Superior temporal gyrus (tissue), 1 donor: ENCODE results near the gene GCK.

Experiments
- DNase-seq: peaks from one replicate; pipeline ENCODE4 v3.0.0-alpha.2; 2016; ENCODE audit errors: extremely low spot score

GCK gene

GRCh38 chr7:44104860-44105771 lies 84.1 kb downstream of the GCK start:
- DNase-seq: no peak

- no peak for DNase-seq
Measured at GRCh38 chr7:44103923-44104859, 85.0 kb downstream of the GCK start, which contains the start of gene AEBP1. TSS of gene AEBP1 (plus strand) at chr7:44104345. CDS start at chr7:44104666, 321 bp downstream.

GRCh38 chr7:44103566-44103922 lies 85.7 kb downstream of the GCK start:
- no peak for DNase-seq

- no peak for DNase-seq
Measured at GRCh38 chr7:44102846-44103565, 86.2 kb downstream of the GCK start.

GRCh38 chr7:44101966-44102845 lies 87.0 kb downstream of the GCK start:
- DNase-seq: no peak

GRCh38 chr7:44101303-44101965 lies 87.8 kb downstream of the GCK start:
- DNase-seq: no peak

- DNase-seq: no peak
Measured at GRCh38 chr7:44100458-44101302, 88.6 kb downstream of the GCK start.

- DNase-seq: no peak
Measured at GRCh38 chr7:44099669-44100068, 89.6 kb downstream of the GCK start.

- DNase-seq: no peak
Measured at GRCh38 chr7:44098092-44099068, 90.9 kb downstream of the GCK start.

GRCh38 chr7:44097064-44097932 lies 91.9 kb downstream of the GCK start:
- DNase-seq: no peak

- DNase-seq: no peak
Measured at GRCh38 chr7:44096326-44096881, 92.8 kb downstream of the GCK start.

GRCh38 chr7:44095781-44096180 lies 93.5 kb downstream of the GCK start:
- DNase-seq: no peak

- no peak for DNase-seq
Measured at GRCh38 chr7:44094883-44095592, 94.2 kb downstream of the GCK start.

GRCh38 chr7:44094365-44094764 lies 94.9 kb downstream of the GCK start:
- DNase-seq: no peak
